ENCODE data around the gene CEP112. TPM values are rescaled to one million over a fixed set of nuclear protein-coding genes. Genes with fewer than 3 reads are reported as not detected.
A peak's percentile ranks its signal among the peaks of the same experiment; 100 is the strongest.

Gene CEP112
- total and polyA plus RNA-seq, 2 of the 13 experiments (the other 11 are each of a cell fraction or from before 2014, with no cell fraction given), result 1.2 to 3.4 TPM

DNA sequence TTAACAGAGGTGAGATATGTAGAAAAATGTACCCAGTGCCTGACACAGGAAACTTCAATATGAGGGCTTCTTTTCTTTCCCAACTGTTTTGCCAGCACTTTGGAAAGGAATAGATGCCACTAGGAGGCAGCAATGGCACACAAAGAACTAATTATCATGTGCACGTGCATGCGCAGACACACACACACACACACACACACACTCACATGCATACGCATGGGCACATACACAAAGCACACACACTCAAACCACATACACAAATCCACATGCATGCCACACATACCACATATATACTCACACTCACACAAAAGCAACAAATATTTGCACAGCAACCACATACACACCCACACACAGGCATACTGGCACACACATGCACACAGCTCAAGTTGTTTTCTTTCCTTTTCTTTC, 8.8 kb upstream of the CEP112 start (continued):
- TF ChIP-seq, protein P1, sequence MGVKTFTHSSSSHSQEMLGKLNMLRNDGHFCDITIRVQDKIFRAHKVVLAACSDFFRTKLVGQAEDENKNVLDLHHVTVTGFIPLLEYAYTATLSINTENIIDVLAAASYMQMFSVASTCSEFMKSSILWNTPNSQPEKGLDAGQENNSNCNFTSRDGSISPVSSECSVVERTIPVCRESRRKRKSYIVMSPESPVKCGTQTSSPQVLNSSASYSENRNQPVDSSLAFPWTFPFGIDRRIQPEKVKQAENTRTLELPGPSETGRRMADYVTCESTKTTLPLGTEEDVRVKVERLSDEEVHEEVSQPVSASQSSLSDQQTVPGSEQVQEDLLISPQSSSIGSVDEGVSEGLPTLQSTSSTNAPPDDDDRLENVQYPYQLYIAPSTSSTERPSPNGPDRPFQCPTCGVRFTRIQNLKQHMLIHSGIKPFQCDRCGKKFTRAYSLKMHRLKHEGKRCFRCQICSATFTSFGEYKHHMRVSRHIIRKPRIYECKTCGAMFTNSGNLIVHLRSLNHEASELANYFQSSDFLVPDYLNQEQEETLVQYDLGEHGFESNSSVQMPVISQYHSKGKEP (CRISPR knock-in tag; IDR thresholded peaks at IDR 0.05), result no peak
- TF ChIP-seq SSRP1 (CRISPR knock-in tag; IDR thresholded peaks at IDR 0.05) (peak; percentile 77; the same call in 1 of the 2 replicates), DPF2 (CRISPR knock-in tag; IDR thresholded peaks at IDR 0.05; ENCODE audit: borderline replicate concordance, low read depth) (no peak), ZFX (CRISPR knock-in tag; IDR thresholded peaks at IDR 0.05; ENCODE audit: low read depth) (peak; percentile 21; the same call in 1 of the 2 replicates), CC2D1A (CRISPR knock-in tag; IDR thresholded peaks at IDR 0.05) (no peak), ZNF121 (CRISPR knock-in tag; IDR thresholded peaks at IDR 0.05) (0 out of 2 replicates have a peak, but pooled peaks have one; percentile 16), ZNF496 (CRISPR knock-in tag; IDR thresholded peaks at IDR 0.05; ENCODE audit: insufficient replicate concordance) (no peak), MEIS2 (CRISPR knock-in tag; IDR thresholded peaks at IDR 0.05) (no peak), ADNP (CRISPR knock-in tag; IDR thresholded peaks at IDR 0.05) (no peak), ZNF274 (CRISPR knock-in tag; IDR thresholded peaks at IDR 0.05) (no peak), SOX6 (IDR thresholded peaks at IDR 0.05) (no peak), SOX6 (CRISPR knock-in tag; IDR thresholded peaks at IDR 0.05) (peak; percentile 69), EEA1 (CRISPR knock-in tag; IDR thresholded peaks at IDR 0.05; ENCODE audit: borderline replicate concordance) (no peak), U2AF2 (IDR thresholded peaks at IDR 0.05; ENCODE audit: low read depth, low read length) (no peak), AGO2 (optimal IDR thresholded peaks at IDR 0.05; ENCODE audit: low read depth, low read length) (no peak), ZNF841 (CRISPR knock-in tag; IDR thresholded peaks at IDR 0.05; ENCODE audit: borderline replicate concordance) (no peak), ZNF354B (CRISPR knock-in tag; IDR thresholded peaks at IDR 0.05) (no peak), ZNF775 (CRISPR knock-in tag; IDR thresholded peaks at IDR 0.05; ENCODE audit: borderline replicate concordance) (no peak), NFATC3 (CRISPR knock-in tag; IDR thresholded peaks at IDR 0.05) (no peak), POLR2AphosphoS2 (IDR thresholded peaks at IDR 0.05; ENCODE audit: low read depth, low read length) (no peak), ZNF766 (CRISPR knock-in tag; IDR thresholded peaks at IDR 0.05; ENCODE audit: borderline replicate concordance) (no peak), ZNF20 (CRISPR knock-in tag; IDR thresholded peaks at IDR 0.05) (no peak), ZSCAN20 (CRISPR knock-in tag; IDR thresholded peaks at IDR 0.05; ENCODE audit: borderline replicate concordance) (no peak), RXRB (CRISPR knock-in tag; IDR thresholded peaks at IDR 0.05; ENCODE audit: borderline replicate concordance) (peak; percentile 41; the same call in 1 of the 2 replicates), ZNF160 (CRISPR knock-in tag; IDR thresholded peaks at IDR 0.05) (no peak), REXO4 (CRISPR knock-in tag; IDR thresholded peaks at IDR 0.05; ENCODE audit: borderline replicate concordance) (no peak)
- TF ChIP-seq, protein P2, sequence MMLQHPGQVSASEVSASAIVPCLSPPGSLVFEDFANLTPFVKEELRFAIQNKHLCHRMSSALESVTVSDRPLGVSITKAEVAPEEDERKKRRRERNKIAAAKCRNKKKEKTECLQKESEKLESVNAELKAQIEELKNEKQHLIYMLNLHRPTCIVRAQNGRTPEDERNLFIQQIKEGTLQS (CRISPR knock-in tag; IDR thresholded peaks at IDR 0.05), result no peak
- TF ChIP-seq, protein P3, sequence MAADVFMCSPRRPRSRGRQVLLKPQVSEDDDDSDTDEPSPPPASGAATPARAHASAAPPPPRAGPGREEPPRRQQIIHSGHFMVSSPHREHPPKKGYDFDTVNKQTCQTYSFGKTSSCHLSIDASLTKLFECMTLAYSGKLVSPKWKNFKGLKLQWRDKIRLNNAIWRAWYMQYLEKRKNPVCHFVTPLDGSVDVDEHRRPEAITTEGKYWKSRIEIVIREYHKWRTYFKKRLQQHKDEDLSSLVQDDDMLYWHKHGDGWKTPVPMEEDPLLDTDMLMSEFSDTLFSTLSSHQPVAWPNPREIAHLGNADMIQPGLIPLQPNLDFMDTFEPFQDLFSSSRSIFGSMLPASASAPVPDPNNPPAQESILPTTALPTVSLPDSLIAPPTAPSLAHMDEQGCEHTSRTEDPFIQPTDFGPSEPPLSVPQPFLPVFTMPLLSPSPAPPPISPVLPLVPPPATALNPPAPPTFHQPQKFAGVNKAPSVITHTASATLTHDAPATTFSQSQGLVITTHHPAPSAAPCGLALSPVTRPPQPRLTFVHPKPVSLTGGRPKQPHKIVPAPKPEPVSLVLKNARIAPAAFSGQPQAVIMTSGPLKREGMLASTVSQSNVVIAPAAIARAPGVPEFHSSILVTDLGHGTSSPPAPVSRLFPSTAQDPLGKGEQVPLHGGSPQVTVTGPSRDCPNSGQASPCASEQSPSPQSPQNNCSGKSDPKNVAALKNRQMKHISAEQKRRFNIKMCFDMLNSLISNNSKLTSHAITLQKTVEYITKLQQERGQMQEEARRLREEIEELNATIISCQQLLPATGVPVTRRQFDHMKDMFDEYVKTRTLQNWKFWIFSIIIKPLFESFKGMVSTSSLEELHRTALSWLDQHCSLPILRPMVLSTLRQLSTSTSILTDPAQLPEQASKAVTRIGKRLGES (CRISPR knock-in tag; IDR thresholded peaks at IDR 0.05; ENCODE audit: borderline replicate concordance), result no peak
- TF ChIP-seq, protein P4, sequence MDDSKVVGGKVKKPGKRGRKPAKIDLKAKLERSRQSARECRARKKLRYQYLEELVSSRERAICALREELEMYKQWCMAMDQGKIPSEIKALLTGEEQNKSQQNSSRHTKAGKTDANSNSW (CRISPR knock-in tag; IDR thresholded peaks at IDR 0.05; ENCODE audit: borderline replicate concordance), result no peak

All from HepG2 (cell line).